DND-41 (cell line): ENCODE data around the gene HOXD10.

Source experiments
- ATAC-seq: fragments of 200-7000 bp; cut with Tn5 transposase; 3 replicates; pipeline ENCODE4 v1.9.1; 2021; ENCODE audit warnings: low read depth; ENCODE audit not compliant: insufficient read depth
- DNase-seq: peaks from one replicate; pipeline ENCODE4 v3.0.0-alpha.2; 2020
- H2AFZ ChIP-seq: 2 replicates; pipeline ENCODE4 v1.6.0; 2012; ENCODE audit warnings: low read depth, low read length
- H3K27ac ChIP-seq: 2 replicates; pipeline ENCODE4 v1.5.1; 2012; ENCODE audit warnings: low read length, inconsistent platforms
- H3K27me3 ChIP-seq: fragments of 200-600 bp; sonication (generic); 2 replicates; pipeline ENCODE4 v1.6.0; 2012; ENCODE audit warnings: low read length, mild to moderate bottlenecking, inconsistent platforms; ENCODE audit not compliant: insufficient read depth, poor library complexity
- H3K36me3 ChIP-seq: 2 replicates; pipeline ENCODE4 v1.5.1; 2012; ENCODE audit warnings: low read length, inconsistent platforms; ENCODE audit not compliant: insufficient read depth
- H3K4me1 ChIP-seq: 2 replicates; pipeline ENCODE4 v1.5.1; 2012; ENCODE audit warnings: mild to moderate bottlenecking, low read length; ENCODE audit not compliant: insufficient read depth
- H3K4me2 ChIP-seq: 2 replicates; pipeline ENCODE4 v1.6.0; 2012; ENCODE audit warnings: mild to moderate bottlenecking, moderate library complexity, low read length, inconsistent platforms; ENCODE audit not compliant: insufficient read depth
- H3K4me3 ChIP-seq, 2 experiments: fragments of 200-600 bp in 1 of 2; shearing (Covaris generic) in 1 of 2; 2 replicates each; pipeline ENCODE4 v1.5.1; 2012 to 2016; ENCODE audit warnings: inconsistent platforms in 2 of 2, low read length in 2 of 2, mild to moderate bottlenecking in 2 of 2, low read depth in 1 of 2, moderate library complexity in 1 of 2
- H3K79me2 ChIP-seq: 2 replicates; pipeline ENCODE4 v1.6.0; 2012; ENCODE audit warnings: low read length, inconsistent platforms; ENCODE audit not compliant: insufficient read depth
- H3K9ac ChIP-seq: 2 replicates; pipeline ENCODE4 v1.6.0; 2012; ENCODE audit warnings: low read depth, mild to moderate bottlenecking, inconsistent platforms, low read length, moderate library complexity
- H3K9me3 ChIP-seq: 2 replicates; pipeline ENCODE4 v1.5.1; 2012; ENCODE audit warnings: low read length, moderate library complexity, mild to moderate bottlenecking, inconsistent platforms; ENCODE audit not compliant: insufficient read depth, severe bottlenecking
- H4K20me1 ChIP-seq: 2 replicates; pipeline ENCODE4 v1.6.0; 2012; ENCODE audit warnings: low read length; ENCODE audit not compliant: insufficient read depth
- EZH2 ChIP-seq: IDR thresholded peaks from 3 replicates; pipeline ENCODE4 v1.6.1; 2012; ENCODE audit warnings: borderline replicate concordance, low read depth, mild to moderate bottlenecking, moderate library complexity, low read length, inconsistent platforms; ENCODE audit not compliant: severe bottlenecking
- TF ChIP-seq, protein P1 (sequence below): IDR thresholded peaks from 2 replicates; pipeline ENCODE4 v1.5.1; 2012; ENCODE audit warnings: borderline replicate concordance, low read length, moderate library complexity, mild to moderate bottlenecking; ENCODE audit not compliant: poor library complexity, severe bottlenecking; ENCODE audit errors: extremely low read depth

HOXD10 gene

DNA sequence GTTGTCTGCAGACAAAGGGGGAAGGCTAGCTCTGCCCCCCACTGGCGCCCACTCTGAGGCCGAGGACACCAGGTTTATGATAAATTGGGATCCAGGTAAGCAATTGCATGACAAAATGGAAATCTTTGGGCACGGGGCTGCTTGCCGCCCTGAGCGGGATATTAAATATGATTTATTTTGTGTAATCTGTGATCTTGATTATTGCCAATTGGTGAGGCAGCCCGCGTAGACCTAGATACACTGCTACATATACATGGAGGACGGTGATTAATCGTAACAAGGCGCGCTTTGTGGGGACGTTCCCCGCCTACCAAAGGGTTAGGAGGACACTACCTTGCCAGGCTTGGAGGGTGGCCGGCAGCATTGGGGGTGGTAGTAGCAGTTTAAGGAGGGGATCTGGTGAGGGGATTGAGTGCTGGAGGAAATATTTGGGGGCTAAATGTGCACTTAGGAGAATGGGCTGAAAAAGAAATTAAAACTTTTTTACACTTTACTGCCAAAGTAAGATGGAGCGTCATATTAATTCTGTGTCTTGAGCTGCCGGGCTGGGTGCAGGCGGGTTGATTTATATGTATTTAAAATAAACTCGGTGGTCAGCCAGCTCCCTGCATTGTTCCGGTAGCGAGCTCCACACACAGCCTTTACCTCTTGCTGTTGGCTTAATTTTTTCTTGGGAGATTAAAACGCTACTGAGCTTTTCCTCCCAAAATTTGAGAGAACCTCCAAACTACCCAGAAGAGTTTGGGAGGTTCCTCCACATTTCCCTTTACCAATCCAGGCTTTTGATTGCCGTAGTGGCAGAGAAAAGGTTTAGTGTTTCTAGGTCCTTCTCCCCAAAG is 44.6 kb downstream of the HOXD10 start:
- no peaks in the 10 kb centered on the region for H3K9me3 ChIP-seq
- no peak overlapping the region for H3K4me3 ChIP-seq
- DNase-seq (no peak), ATAC-seq (no peak)
- H3K79me2 ChIP-seq = no peaks in the 10 kb centered on the region
- H3K4me1 ChIP-seq = no peaks in the 10 kb centered on the region
- TF ChIP-seq EZH2 = no peak
- TF ChIP-seq, protein P1, sequence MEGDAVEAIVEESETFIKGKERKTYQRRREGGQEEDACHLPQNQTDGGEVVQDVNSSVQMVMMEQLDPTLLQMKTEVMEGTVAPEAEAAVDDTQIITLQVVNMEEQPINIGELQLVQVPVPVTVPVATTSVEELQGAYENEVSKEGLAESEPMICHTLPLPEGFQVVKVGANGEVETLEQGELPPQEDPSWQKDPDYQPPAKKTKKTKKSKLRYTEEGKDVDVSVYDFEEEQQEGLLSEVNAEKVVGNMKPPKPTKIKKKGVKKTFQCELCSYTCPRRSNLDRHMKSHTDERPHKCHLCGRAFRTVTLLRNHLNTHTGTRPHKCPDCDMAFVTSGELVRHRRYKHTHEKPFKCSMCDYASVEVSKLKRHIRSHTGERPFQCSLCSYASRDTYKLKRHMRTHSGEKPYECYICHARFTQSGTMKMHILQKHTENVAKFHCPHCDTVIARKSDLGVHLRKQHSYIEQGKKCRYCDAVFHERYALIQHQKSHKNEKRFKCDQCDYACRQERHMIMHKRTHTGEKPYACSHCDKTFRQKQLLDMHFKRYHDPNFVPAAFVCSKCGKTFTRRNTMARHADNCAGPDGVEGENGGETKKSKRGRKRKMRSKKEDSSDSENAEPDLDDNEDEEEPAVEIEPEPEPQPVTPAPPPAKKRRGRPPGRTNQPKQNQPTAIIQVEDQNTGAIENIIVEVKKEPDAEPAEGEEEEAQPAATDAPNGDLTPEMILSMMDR = no peak
- no peak overlapping the region for H3K9ac ChIP-seq
- H3K27me3 ChIP-seq = peaks cover under 1% of the 10 kb centered on the region
- H3K27ac ChIP-seq = no peak overlapping the region
- H3K4me2 ChIP-seq = no peak overlapping the region
- no peak overlapping the region for H2AFZ ChIP-seq
- no peaks in the 10 kb centered on the region for H3K36me3 ChIP-seq
- no peaks in the 10 kb centered on the region for H4K20me1 ChIP-seq

DNA sequence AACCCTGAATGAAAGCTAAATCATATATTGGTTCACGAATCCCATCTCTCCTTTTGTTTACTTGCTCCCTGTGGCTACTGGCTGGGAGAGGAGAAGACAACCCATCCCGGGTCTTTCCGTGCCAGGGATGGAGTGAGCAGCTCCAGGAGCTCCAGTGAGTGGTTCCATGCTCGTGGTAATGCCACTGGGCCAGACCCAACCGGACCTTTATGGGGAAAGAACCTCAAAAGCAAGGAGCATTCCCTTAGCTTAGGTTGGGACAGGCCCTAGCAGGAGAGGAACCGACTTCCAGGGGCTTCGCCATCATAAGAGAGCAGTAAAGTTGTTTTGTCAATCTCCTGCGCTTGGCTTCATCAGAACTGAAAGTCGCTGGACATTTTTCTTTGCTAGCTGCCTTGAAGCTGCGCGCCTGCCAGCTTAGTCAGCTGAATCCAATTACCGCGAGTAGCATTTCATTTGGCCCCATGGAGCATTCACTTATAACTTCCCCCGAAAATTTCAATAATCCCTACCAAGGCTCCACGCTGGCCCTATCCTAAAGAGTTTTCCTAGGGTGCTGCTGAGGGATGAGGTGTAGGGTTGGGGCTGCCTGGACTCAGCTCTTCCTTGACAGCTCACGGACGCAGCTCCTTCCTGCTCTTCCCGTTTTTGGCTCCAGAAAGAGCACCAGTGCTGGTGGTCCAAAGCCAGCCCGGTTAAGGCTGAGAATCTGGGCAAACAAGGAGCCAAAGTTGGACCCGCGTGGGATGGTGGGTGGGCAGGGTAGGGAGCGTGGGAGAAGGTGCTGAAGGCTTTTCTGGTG is 45.4 kb downstream of the HOXD10 start:
- ATAC-seq (no peak), DNase-seq (no peak)
- TF ChIP-seq, protein P1 = no peak
- TF ChIP-seq EZH2 = no peak
- Histone ChIP-seq H3K4me1 (no peaks in the 10 kb centered on the region), H2AFZ (no peak overlapping the region), H3K36me3 (no peaks in the 10 kb centered on the region), H3K79me2 (no peaks in the 10 kb centered on the region), H3K9me3 (no peaks in the 10 kb centered on the region), H3K9ac (no peak overlapping the region), H3K27me3 (peaks cover 3% of the 10 kb centered on the region), H3K4me2 (no peak overlapping the region), H4K20me1 (no peaks in the 10 kb centered on the region), H3K27ac (no peak overlapping the region), H3K4me3 (no peak overlapping the region)

DNA sequence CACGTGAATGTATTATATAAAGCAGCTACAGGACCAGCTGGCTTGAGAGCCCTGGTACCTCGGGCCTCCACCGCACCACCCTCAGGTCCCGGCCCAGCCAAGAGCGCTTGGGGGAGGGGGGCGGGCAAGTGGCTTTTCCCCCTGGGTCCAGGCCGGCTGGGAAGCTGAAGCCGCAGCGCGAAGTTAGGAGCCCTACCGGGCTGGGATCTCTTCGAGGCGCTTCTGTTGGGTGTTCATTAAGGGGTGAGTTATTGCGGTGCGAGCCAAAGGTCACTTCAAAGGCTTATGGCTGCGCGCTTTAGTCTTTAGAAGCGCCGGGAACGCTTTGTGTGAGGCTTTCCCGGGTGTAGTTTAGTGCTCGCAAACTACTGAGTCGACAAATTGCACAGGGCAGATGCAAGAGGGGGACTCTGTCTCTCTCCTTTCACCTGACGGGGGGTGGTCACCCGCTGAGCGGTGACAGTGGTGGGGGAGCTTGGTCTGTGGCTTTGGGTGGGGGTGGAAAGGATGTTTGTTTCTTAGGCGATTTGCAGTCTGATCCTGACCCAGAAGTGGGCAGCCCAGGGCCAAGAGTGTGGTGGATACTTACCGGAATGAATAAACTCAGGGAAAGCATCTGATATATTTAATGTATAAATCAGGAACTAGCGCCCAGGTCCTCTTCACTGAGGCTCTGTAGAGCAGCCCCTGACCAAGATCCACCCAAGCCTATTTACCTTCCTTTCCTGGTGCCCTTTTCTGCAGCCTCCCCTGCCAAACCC is 46.5 kb downstream of the HOXD10 start:
- no peak overlapping the region for H3K9ac ChIP-seq
- H4K20me1 ChIP-seq = no peaks in the 10 kb centered on the region
- H3K4me3 ChIP-seq = no peak overlapping the region
- no peaks in the 10 kb centered on the region for H3K36me3 ChIP-seq
- no peak overlapping the region for H3K4me2 ChIP-seq
- H2AFZ ChIP-seq = no peak overlapping the region
- H3K4me1 ChIP-seq = no peaks in the 10 kb centered on the region
- H3K79me2 ChIP-seq = no peaks in the 10 kb centered on the region
- H3K9me3 ChIP-seq = no peaks in the 10 kb centered on the region
- H3K27ac ChIP-seq = no peak overlapping the region
- ATAC-seq (no peak), DNase-seq (no peak)
- peaks cover 3% of the 10 kb centered on the region for H3K27me3 ChIP-seq
- TF ChIP-seq EZH2 = no peak
- TF ChIP-seq, protein P1 = no peak
